Hematopoietic multipotent progenitor cell treated with erythropoietin and hydrocortisone succinate and interleukin-3 and kit ligand, for 6 days (in vitro differentiated cells): ENCODE results near the gene TOX2.
"Not testable (repeated sequence)": the region's sequence is repeated elsewhere in the genome, so short reads cannot be mapped to it uniquely, and the experiment has no call there.

ENCODE experiments used
- DNase-seq: peaks from one replicate; pipeline ENCODE4 v3.0.0-alpha.2; 2015

Gene TOX2

DNA sequence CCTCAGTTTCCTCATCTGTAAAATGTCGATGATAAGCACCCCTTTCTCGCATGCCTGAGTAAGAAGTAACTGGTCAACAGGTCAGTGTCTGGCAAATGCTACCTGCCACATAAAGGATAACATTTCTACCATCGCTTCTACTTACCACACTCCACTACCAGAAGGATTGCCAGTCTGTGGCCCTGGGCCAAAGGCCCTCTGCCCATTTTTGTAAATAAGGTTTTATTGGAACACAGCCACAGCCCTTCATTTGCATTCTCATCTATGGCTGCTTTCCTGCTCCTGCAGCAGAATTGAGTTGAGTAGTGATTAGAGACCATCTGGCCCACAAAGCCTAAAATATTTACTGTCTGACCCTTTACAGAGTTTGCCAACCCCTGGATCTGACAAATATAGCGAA, 121.8 kb downstream of the TOX2 start:
- no peak for DNase-seq

DNA sequence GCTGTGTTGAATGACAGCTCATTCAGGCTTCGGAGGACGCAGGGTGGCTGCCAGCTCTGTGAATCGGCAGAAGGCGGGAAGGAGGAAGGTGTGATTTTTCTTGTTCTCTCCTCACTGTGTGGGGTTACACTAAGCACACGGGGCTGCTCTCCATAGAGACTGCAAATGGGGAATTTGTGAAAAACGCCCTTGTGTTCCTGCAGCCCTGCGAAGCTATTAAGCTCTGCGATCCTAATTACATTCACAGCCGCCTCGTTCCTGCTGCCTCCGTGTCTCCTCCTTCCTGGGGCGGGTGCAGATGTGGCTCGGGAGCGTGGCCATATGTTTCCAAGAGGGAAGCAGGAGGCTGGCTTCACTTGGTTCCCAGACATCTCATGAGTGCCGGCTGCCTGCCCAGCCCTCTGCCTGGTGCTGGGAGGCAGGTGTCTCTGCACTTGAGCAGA, 124.0 kb downstream of the TOX2 start:
- DNase-seq = no peak

DNA sequence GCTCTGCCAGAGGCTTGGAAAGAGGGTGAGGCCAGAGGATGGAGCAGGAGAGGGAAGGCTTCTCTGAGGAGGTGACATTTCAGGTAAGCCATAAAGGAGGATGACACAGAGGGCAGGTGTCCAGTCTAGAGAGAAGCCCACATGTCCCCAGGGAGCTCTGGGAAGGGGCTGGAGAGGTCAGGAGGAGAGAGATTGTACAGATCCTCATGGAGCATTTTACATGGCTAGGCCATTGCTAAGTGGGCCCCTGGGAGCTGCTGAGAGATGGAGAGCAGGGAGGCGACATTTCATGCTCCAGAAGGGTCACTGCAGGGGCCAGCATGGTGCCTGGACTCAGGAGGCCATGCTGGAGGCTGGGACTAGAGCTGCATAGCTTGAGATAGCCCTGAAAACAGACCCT, 124.5 kb downstream of the TOX2 start:
- no peak for DNase-seq

DNA sequence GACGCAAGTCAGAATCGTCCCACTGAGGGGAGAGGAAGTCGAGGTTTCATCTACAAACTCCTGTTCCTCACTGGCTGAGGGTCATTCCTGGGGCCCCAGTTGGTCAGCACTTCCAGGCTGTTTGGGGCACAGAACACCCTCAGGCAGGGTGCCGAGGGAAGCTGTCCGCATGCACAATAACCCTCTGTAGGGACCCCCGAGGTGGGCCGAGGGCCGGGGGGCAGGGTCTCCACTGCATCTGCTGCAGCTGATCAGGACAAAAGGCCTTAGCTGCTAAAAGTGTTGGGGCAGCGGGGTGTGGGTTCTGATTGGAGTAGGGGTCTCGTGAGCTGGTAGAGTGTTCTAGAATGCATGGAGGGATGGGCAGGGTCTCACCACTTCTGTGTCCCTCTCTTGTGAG, 125.1 kb downstream of the TOX2 start:
- no peak for DNase-seq

DNA sequence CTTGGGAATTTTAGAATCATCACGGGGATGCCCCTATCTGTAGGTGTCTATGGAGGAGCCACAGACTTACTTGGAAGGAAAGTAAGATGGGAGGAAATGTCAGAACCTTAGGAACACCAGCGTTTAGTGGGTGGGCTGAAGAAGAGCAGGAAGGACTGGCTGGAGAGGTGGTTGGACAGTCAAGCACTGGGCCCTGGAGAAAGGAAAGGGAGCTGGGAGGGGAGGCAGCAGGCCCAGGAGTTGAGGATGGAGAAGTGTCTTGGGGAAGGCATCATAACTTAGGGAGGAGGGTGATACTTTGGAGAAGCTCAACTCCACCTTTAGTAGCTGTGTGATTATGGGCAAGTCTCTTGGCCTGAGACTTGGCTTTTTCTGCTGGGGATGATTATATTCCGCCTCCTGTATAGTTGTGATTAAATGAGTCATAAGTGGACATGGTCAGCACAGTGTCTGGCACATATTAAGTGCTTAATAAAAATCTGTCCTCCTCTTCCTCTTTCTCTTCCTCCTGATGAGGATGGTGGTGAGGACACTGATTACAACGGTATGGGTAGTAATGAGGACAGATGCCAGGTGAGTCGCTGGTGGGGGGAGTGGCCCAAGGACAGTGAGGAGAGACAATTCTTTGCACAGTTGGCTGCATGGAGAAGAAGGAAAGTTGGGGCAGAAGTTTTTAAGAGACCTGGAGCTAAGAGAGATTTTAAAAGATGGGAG, 125.7 kb downstream of the TOX2 start:
- DNase-seq = no peak

DNA sequence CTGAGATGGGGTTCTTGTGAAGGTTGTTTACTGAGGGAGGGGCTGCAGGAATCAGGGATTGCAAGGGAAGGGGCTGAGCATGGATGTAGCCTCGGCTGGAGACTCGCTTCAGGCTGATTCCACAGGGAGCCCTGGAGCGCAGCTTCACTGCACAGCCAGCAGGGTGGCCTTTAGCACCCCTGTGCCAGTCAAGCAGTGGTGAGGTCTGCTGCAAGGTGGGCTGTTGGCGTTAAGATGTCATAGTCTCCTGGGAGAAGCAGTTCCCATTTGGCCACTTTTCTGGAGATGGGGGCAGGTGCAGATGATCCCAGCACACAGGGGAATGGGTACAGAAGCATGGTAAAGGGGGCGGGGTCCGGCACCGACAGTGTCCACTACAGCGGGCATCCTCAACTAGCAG, 126.3 kb downstream of the TOX2 start:
- DNase-seq = no peak

DNA sequence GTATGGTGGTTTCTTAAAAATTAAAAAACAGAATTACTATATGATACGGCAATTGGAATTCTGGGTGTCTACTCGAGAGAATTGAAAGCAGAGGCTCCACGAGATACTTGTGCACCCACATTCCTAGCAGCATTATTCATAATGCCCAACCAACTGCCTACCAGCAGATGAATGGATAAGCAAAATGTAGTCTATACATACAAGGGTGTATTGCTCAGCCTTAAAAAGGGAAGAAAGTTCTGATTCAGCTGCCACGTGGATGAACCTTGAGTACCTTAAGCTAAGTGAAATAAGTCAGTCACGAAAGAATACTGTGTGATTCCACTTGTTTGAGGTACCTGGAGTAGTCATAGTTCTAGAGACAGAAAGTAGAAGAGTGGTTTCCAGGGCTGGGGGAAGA, 130.1 kb downstream of the TOX2 start:
- DNase-seq = not testable (repeated sequence)

DNA sequence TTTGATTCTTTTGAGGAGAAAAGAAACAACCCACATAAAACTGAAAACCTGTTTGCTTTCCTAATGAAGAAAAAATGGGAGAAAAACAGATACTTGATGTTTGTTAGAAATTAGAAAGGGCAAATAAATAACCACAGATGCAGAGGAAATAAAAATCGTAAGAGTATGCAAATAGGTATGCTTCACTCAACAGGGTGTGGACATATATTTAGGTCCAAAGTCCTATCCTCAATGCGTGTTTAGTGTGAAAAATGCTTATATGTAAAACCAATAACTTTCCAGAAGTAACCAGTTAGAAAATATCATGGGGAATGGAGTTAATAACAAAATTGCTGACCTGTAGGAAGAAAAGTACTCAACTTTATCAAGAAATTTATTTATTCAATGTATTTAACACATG, 135.7 kb downstream of the TOX2 start:
- DNase-seq = no peak

DNA sequence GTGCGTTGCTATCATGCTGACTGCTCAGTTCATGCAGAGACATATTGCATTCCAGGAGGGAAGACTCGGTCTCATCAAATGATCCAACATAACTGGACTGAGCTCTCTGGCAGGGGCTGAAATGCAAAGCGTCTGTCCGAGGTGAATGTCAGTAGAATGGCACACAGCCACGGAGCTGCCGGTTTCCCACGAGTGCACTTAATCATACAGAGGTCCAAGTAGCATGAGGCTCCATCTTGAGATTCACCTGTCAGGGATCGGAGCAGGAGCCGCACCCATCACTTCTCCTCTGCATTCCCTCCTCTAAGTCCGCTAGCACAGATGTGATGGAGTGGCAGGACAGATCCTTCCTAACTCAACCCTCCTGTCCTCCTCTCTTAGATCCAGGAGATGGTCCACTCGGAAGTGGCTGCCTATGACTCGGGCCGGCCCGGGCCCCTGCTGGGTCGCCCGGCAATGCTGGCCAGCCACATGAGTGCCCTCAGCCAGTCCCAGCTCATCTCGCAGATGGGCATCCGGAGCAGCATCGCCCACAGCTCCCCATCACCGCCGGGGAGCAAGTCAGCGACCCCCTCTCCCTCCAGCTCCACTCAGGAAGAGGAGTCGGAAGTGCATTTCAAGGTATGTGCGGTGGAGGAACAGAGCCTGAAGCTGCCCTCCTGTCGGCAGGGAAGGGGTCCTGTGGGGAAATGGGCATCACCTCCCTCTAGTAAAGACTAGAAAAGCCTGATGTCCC, 136.4 kb downstream of the TOX2 start:
- DNase-seq = no peak

DNA sequence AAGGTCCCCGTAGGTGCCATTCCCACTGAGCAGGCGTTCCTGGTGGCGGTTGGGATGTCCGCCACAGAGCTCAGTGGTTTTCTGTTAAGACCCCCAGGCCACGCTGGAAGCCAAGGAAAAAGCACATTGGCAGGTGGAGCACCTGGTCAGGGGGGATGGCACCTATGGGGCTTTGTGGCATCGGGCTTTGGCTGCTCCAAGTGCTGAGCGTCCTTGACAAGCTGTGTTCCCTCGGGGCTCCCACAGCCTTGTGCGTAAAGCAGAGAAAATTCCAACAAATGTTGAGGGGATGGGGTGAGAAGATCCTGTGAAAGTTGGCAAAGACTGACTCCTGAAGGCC, 137.0 kb downstream of the TOX2 start:
- no peak for DNase-seq

DNA sequence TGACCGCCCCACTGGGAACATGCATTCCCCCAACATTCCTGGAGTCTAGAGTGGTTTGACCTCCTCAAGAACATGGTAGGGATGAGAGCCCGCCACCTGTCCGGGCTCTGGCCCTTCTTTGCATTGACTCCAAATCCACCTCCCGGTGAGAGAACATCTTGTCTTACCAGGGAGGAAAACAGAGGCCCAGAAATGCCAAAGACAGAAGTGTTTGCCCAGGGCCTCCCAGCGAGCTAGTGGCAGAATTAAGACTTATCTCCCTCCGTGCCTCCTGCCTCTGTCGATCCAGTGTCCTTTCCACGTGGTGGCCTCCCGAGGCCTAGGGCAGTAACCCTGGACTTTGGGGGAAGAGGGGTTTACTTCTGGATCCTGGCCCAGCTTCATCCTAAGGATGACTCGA, 137.5 kb downstream of the TOX2 start:
- DNase-seq = no peak

DNA sequence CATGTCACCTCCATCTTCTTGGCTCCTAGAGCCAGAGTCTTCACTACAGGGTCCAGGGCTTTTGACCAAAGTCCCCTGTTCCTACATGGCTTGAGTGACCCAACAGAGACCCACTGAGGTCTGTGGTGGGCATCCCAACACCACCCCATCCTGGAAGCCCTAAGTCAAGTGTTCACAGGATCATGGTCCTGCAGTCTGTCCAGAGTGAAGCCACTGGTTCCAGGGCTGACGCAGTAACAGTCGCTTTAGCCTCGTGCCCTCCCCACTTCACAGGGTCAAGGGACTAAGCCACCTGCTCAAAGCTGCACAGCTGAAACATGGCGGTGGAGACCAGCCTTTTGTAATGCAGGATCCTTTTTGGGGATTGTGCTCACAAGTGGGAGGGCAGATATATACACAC, 138.4 kb downstream of the TOX2 start:
- no peak for DNase-seq

DNA sequence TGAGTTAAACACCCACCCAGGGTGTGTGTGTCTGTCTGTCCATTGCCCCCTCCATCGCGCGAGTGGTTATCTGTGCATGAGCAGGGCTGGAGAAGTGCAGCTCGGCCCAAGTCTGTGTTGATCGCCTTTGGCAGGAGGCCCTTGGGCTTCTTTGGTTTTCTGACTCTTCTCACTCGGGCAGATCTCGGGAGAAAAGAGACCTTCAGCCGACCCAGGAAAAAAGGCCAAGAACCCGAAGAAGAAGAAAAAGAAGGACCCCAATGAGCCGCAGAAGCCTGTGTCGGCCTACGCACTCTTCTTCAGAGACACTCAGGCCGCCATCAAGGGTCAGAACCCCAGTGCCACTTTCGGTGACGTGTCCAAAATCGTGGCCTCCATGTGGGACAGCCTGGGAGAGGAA, 139.5 kb downstream of the TOX2 start:
- no peak for DNase-seq

DNA sequence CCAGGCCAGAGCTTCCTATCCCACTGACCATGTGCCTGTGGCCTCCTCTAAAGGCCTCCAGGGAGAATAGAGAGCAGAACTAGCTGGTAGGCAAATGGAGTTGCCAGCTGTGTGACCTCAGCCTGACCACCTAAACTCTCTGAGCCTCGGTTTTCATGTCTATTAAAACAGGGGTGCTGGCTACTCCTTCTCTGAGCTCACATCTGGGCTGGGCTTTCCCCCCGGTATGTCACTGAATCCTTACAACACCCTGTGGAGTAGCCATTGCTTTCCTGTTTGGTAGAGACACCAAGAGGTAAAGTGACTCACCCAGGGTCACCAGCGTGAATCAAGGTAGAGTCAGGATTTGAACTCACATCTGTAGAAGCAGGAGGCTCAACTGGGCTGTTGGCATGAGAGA, 140.2 kb downstream of the TOX2 start:
- no peak for DNase-seq

DNA sequence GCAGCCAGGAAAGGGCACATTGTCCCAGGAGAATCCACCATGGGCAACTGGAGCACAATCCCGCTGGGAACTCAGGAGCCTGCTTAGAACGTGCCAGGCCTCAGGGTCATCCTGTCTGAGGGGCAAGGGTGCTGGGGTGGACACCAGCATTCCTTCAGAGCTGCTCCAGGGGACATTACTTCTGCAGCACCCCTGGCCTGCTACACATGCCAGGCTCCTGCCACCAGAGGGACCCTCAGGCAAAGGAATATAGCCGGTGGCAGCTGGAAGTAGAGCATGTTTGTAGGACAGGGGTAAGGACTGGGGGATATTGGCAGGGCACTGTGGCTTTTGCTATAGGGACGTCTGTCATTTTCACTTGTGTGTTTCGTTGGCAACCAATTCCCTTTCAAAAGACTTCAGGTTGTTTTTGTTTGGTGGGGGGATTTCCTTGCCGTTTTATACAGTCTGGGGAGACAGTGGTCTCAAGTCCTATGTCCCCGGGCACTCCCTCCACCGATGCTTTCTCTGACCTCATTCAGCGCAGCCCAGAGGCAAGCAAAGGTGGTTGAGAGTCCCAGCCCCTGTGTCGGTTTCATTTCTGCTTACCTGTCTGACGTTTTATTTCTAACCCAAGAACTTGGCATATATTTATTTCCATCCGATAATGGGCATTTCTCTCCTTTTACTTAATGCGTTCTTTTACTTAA, 141.5 kb downstream of the TOX2 start:
- peak; percentile 61 for DNase-seq

DNA sequence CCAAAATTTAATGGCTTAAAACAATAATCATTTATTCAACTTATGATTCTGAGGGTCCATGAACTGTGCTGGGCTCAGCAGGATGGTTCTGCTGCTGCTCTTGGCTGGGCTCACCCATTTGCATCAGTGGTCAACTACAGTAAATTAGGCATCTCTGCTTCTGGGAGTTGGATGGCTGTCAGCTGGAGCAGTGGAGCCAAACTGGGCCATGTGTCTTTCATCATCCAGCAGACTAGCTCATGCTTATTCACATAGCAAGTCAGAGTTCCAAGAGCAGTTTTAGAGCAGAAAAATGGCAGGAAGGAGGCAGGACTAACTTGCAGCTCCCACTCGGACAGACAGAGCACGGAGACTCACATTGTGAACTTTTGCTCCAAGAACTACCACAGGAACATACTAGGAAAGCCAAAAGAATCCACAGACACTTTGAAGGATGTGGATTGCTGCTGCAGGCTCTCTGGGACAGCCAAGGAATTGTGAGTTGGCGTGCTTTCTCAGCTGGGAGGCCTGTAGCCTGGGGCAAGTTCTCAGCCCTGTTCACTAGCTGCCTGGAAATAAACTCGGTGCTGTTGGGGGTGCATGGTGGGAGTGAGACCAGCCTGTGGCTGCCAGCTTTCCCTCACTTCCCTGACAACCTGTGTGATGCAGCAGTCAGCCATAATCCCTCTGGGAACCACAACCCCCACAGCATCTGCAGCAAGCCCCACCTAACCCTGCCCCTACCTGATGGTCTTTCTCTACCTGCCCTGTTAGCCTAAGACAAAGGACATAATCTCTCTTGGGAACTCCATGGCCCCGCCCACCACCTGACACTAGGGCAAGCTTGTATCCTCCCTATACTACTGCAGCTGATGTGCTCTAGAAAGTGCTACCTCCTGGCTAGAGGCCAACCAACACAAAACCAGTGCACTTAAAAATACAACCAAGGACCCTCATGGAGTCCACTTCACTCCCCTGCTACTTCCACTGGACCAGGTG, 143.3 kb downstream of the TOX2 start:
- no peak for DNase-seq

DNA sequence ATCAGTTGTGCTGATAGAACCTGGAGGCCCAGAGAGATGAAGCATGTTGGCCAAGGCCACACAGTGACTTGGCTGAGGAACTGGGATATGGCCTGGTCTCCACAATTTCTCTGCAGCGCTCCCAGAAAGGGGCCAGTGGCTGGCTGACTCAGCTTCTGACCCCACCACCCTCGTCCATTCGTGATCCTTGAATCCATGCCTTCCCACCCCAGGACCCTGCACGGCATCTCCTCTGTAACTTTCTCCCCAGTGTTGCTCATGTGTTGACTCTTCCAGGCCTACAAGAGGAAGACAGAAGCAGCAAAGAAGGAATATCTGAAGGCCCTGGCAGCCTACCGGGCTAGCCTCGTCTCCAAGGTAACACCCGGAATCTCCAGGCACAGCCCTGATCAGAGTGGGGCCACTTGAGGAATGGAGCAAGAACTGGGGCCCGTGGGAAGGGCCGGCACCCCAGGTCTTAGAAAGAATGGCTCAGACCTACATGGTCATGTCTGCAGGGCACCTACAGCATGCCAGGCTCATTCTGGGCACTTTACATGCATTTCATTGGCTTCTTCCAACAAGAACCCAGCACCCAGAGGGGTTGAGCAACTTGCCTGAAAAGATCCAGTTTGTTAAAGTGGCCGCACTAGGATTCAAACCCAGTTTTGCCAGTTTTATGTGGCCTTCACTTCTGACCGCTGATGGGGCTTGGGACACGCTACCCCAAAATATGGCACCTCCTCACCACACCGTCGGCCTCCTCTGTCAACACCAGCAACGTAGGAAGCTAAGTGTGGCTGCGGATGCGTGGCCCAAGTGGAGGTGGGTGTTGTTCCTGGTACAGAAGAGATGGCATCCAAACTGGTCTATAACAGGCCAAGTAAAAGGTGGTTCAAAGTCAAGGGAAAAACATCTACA, 150.1 kb downstream of the TOX2 start:
- no peak for DNase-seq

DNA sequence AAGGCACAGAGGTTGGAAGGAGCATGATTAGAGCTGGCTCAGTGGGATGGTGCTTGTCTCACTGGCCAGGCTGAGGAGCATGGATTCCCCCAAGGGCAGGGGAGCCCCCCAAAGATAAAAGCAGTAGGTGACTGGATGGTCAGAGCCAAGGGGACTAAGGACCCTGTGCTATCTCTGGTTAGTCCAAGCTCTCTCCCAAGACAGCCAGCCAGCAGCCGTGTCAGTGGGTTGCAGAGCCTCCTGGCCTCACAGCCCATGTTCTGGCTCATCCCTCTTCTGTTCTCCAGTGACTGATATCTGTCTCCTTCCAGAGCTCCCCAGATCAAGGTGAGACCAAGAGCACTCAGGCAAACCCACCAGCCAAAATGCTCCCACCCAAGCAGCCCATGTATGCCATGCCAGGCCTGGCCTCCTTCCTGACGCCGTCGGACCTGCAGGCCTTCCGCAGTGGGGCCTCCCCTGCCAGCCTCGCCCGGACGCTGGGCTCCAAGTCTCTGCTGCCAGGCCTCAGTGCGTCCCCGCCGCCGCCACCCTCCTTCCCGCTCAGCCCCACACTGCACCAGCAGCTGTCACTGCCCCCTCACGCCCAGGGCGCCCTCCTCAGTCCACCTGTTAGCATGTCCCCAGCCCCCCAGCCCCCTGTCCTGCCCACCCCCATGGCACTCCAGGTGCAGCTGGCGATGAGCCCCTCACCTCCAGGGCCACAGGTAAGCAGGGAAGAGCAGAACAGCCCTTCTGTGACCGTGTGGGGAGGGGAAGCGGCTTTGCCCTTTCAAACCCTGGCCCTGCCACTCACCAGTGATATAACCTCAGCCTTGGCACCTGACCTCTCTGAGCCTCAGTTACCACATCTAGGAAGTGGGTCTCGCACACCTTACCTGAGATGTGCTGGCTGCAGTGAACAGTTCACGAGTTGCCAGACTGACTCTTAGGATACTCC, 151.0 kb downstream of the TOX2 start:
- DNase-seq = no peak

DNA sequence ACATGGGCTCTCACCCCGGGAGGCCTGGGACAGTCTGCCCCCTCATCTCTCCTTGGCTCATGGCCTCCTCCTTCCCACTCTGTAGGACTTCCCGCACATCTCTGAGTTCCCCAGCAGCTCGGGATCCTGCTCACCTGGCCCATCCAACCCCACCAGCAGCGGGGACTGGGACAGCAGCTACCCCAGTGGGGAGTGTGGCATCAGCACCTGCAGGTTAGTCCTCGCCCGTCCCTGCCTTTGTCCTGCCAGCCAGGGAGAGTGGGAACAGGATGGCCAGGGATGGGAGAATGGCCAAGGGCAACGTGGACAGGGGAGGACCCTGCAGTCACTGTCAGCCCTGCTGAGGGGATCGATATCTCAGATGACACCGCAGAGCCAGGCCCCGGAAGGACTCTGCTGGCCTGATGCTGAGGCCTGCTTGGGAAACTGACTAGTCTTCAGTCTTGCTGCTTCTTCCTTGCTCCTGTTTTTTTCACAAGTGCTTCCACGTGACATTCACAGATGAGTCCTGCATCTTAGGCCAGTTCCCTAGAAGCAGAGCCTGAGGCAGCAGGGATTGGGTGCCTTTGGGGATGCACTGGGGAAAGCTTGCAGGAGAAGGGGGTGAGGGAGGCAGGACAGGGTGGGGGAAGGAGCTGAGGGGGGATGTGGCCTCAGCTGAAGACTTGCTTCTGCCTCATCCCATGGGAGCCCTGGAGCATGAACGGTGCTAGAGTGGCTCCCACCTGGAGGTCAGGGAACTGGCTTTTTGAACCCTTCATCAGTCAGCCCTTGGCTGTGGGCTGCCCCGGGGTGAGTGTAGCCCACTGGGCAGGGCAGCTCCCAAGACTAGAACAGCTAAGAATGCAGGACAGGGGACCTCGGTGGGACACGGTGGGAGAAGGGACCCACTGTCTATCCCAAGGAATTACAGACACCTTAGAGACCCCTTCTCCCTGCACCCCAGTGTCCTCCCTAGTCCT, 152.3 kb downstream of the TOX2 start:
- DNase-seq = no peak
